ENCODE measurements around the gene STXBP5L. TPM values are rescaled to one million over a fixed set of nuclear protein-coding genes. Genes with fewer than 3 reads are reported as not detected.
A peak's percentile ranks its signal among the peaks of the same experiment; 100 is the strongest.

Gene STXBP5L
- total and polyA plus RNA-seq, 2 of the 4 experiments (the other 2 are of a cell fraction), result not detected

DNA sequence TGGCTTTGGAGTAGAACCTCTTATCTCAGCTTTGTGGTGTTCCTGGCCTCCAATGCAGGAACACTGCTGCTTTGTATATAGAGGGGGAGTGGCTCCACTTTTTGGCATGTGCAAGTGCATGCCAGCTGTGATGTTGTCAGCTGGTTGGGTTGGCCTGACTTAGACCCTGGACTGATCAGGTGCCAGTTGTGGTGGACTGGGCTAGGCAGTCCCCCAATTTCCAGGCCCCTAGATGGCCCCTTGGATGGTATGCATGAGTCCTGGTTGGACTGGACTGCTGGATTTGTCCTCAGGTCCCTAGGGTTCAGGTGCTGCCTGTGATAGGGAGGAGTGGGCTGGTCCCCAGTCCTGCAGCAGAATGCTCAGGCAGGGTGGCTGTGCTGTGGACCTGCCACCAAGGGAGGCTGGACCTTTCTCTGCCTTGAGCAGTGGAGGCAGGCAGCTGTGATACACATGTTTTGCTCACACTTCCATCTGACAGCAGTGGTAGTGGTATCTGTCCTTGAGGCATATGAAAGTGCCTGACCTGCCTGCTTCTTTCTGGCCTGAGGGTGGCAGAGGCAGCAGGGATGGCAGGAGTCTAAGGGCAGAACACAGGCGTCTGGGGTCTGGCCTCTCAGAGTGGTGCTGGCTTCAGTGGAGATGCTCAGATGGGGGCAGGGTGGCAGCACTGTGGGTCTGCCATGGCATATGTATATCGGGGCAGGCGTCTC lies 74.8 kb downstream of the STXBP5L start:
- H3K27ac ChIP-seq (ENCODE audit: insufficient read depth, low read length), result no peak overlapping the region
- H2BK5ac ChIP-seq (ENCODE audit: low read depth, low read length, poor library complexity, severe bottlenecking), result no peak overlapping the region
- no CpG with 5 or more reads among the region's 3 CpGs for WGBS, 2 experiments (ENCODE audit: extremely low coverage in 2 of 2, insufficient read length in 1 of 2)
- H2BK15ac ChIP-seq (ENCODE audit: low read depth, low read length), result no peak overlapping the region
- H3K36me3 ChIP-seq (ENCODE audit: control insufficient read depth, insufficient read depth, low read length), result no peaks in the 10 kb centered on the region
- no peak overlapping the region for H4K8ac ChIP-seq (ENCODE audit: low read depth in 2 of 2, low read length in 2 of 2)
- H2AK9ac ChIP-seq (replicated peaks; ENCODE audit: low read depth, low read length, poor library complexity), result no peak overlapping the region
- no peak overlapping the region for H2BK20ac ChIP-seq (ENCODE audit: low read depth, low read length)
- H3K9me1 ChIP-seq (ENCODE audit: insufficient read depth, low read length), result no peaks in the 10 kb centered on the region
- H3K9ac ChIP-seq (ENCODE audit: low read depth, low read length), result no peak overlapping the region
- ATAC-seq (ENCODE audit: low read depth) (no peak), DNase-seq (no peak)
- no peak overlapping the region for H3K18ac ChIP-seq (ENCODE audit: low read depth, low read length)
- H3K9me3 ChIP-seq (ENCODE audit: control insufficient read depth, insufficient read depth, low read length), result peaks cover 13% of the 10 kb centered on the region
- H3K4ac ChIP-seq (ENCODE audit: low read depth, low read length), result no peak overlapping the region
- H3K4me1 ChIP-seq (ENCODE audit: control insufficient read depth, insufficient read depth, low read length), result no peaks in the 10 kb centered on the region
- intact Hi-C loops (cut with micrococcal nuclease), result no loop called here
- no peak overlapping the region for H2BK120ac ChIP-seq (ENCODE audit: low read depth, low read length)
- H3K56ac ChIP-seq (ENCODE audit: extremely low read depth, insufficient read depth, low read length), result no peak overlapping the region
- H2AFZ ChIP-seq (replicated peaks; ENCODE audit: low read length, poor library complexity), result peak overlapping the region; percentile 51
- dilution Hi-C loops (cut with HindIII; ENCODE audit: low sequenced_read_pairs, unreplicated experiment), result no loop called here
- no peak overlapping the region for H2AK5ac ChIP-seq (ENCODE audit: low read depth, low read length)
- TF ChIP-seq RFX5 (IDR thresholded peaks at IDR 0.05; ENCODE audit: low read depth, low read length) (no peak), SMC3 (IDR thresholded peaks at IDR 0.05; ENCODE audit: low read depth, low read length) (no peak), CHD1 (IDR thresholded peaks at IDR 0.05; ENCODE audit: low read depth, low read length) (no peak), RAD21 (IDR thresholded peaks at IDR 0.05; ENCODE audit: low read length) (no peak), MAZ (IDR thresholded peaks at IDR 0.05; ENCODE audit: borderline replicate concordance, low read depth, low read length) (no peak), BHLHE40 (IDR thresholded peaks at IDR 0.05; ENCODE audit: low read depth, low read length) (no peak), CEBPB (IDR thresholded peaks at IDR 0.05; ENCODE audit: low read depth, low read length) (no peak), MXI1 (IDR thresholded peaks at IDR 0.05; ENCODE audit: borderline replicate concordance, low read depth, low read length) (no peak), RCOR1 (IDR thresholded peaks at IDR 0.05; ENCODE audit: insufficient replicate concordance, low read length) (no peak), NFE2L2 (IDR thresholded peaks at IDR 0.05; ENCODE audit: low read depth, low read length) (no peak), POLR2A (IDR thresholded peaks at IDR 0.05; ENCODE audit: low read depth, low read length) (no peak), FOS (IDR thresholded peaks at IDR 0.05; ENCODE audit: low read depth, low read length) (no peak), MAFK (IDR thresholded peaks at IDR 0.05; ENCODE audit: low read depth, low read length) (no peak)
- TF ChIP-seq, protein P1, sequence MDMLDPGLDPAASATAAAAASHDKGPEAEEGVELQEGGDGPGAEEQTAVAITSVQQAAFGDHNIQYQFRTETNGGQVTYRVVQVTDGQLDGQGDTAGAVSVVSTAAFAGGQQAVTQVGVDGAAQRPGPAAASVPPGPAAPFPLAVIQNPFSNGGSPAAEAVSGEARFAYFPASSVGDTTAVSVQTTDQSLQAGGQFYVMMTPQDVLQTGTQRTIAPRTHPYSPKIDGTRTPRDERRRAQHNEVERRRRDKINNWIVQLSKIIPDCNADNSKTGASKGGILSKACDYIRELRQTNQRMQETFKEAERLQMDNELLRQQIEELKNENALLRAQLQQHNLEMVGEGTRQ (IDR thresholded peaks at IDR 0.05; ENCODE audit: low read depth, low read length), result no peak
- TF ChIP-seq, protein P2, sequence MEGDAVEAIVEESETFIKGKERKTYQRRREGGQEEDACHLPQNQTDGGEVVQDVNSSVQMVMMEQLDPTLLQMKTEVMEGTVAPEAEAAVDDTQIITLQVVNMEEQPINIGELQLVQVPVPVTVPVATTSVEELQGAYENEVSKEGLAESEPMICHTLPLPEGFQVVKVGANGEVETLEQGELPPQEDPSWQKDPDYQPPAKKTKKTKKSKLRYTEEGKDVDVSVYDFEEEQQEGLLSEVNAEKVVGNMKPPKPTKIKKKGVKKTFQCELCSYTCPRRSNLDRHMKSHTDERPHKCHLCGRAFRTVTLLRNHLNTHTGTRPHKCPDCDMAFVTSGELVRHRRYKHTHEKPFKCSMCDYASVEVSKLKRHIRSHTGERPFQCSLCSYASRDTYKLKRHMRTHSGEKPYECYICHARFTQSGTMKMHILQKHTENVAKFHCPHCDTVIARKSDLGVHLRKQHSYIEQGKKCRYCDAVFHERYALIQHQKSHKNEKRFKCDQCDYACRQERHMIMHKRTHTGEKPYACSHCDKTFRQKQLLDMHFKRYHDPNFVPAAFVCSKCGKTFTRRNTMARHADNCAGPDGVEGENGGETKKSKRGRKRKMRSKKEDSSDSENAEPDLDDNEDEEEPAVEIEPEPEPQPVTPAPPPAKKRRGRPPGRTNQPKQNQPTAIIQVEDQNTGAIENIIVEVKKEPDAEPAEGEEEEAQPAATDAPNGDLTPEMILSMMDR (conservative IDR thresholded peaks at IDR 0.05; ENCODE audit: low read depth, low read length), result no peak
- TF ChIP-seq, protein P3, sequence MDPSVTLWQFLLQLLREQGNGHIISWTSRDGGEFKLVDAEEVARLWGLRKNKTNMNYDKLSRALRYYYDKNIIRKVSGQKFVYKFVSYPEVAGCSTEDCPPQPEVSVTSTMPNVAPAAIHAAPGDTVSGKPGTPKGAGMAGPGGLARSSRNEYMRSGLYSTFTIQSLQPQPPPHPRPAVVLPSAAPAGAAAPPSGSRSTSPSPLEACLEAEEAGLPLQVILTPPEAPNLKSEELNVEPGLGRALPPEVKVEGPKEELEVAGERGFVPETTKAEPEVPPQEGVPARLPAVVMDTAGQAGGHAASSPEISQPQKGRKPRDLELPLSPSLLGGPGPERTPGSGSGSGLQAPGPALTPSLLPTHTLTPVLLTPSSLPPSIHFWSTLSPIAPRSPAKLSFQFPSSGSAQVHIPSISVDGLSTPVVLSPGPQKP (IDR thresholded peaks at IDR 0.05; ENCODE audit: borderline replicate concordance, low read depth, low read length), result no peak
- no peaks in the 10 kb centered on the region for H3K27me3 ChIP-seq (ENCODE audit: control insufficient read depth, insufficient read depth, low read length)
- no peaks in the 10 kb centered on the region for H3K79me1 ChIP-seq (ENCODE audit: low read depth in 1 of 2, low read length in 2 of 2)
- H4K91ac ChIP-seq (ENCODE audit: insufficient read depth, low read depth, low read length), result no peak overlapping the region
- no peak overlapping the region for H3K14ac ChIP-seq (replicated peaks; ENCODE audit: low read depth, low read length)
- H4K20me1 ChIP-seq (ENCODE audit: insufficient read depth, low read length), result no peaks in the 10 kb centered on the region
- no peak overlapping the region for H4K5ac ChIP-seq (ENCODE audit: low read depth, low read length)
- H3K4me2 ChIP-seq (ENCODE audit: low read depth, low read length), result no peak overlapping the region
- no peak overlapping the region for H3K23ac ChIP-seq (ENCODE audit: low read depth, low read length)
- ChIA-PET CTCF (no interaction called here), POLR2A (ENCODE audit: unreplicated experiment) (no interaction called here)
- H3K4me3 ChIP-seq (ENCODE audit: insufficient read depth, low read depth, low read length), result no peak overlapping the region
- BruUV-seq (replicated peaks), result no TSS peak
- in situ Hi-C loops (cut with MboI; ENCODE audit: low sequenced_read_pairs), result no loop called here
